Subcutaneous adipose tissue (tissue), 4 donors: ENCODE results near the gene TTC23. TPM values are rescaled to one million over a fixed set of nuclear protein-coding genes. Genes with fewer than 3 reads are reported as not detected.

ENCODE experiments used
- CTCF ChIP-seq: fragments of 450-650 bp; IDR thresholded peaks from one replicate; pipeline ENCODE4 v1.5.1; 2016; ENCODE audit warnings: low read depth, mild to moderate bottlenecking, control low read depth, antibody characterized with exemption, moderate library complexity
- total RNA-seq, 4 donors: library from RNA; depleted of rRNA; stranded (reverse); fragments of >200 nt; gene quantifications; one replicate each; pipeline ENCODE4 v1.1.0, GENCODE V29; 2016

The TTC23 gene
- total RNA-seq, 4 donors from 2014 or later, result 19.6 to 24.0 (median 23.2) TPM

GRCh38 chr15:99098991-99099390 lies 150.4 kb downstream of the TTC23 start:
- TF ChIP-seq CTCF, result no peak

- no peak for TF ChIP-seq CTCF
Observed at GRCh38 chr15:99098426-99098825, 151.0 kb downstream of the TTC23 start.

DNA sequence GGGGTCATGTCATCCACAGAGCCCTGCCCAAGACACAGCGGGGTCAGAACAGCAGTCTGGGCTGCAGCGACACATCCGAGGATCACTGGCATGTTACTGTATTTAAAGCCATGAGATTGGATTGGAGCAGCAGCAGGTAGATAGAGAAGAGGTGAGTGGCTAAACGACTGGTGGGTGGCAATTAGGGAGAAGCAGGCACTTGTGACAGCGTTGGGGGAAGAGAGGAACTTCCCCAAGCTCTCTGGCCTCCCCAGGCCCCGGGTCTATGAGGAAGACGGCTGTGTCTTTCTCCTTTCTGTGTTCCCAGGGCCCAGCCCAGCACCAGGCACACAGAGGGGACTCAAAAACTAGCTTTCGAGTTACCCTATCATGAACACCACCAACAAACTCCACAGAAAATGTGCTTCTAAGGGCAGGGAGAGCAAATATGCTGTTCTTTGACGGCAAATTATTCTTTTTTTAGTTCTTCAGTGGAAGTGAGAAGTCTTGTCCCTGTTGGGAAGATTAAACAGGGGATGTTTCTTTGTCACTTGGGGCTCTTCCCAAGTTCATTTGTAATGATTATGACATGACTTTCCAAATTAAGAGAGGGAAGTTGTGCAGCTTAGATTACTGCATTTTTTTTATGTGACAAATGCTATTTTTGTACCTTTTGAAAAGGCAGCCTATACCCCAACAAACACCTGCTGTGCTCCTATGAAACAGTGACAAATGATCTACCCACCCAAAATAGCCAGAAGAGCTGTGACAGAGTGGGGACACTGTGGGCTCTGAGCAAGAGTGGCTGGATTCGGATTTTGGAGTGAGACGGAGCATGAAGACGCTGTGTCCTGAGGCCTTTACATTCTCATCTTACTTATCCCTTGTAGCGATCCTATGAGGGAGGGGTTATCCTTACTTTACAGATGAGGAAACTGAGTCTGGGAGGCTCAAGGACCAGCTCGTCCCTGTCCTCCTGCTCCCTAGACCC lies 151.7 kb downstream of the TTC23 start:
- TF ChIP-seq CTCF, result no peak

DNA sequence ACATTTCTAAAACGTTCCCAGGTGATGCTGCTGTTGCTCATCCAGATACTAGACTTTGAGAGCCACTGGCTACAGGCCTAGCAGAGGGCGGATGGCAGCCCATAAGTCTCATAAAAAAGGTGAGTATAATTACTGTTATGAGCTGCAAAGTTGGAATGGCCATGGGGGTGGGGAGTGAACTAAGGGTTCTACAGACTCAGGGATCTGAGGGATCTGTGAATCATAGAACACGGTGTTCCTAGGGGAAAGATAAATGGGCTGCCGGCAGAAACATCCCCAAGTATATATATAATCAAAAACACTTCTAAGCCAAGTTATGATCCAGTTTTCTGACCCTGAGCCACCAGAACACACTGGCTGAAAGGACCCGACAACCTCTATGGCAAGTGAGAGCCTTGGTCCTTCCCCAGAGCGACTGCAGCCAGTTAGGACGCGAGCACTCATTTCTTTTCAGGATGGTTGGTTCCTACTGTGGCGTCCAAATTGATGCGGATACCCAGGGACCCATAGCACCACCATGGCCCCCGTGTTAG lies 152.4 kb downstream of the TTC23 start:
- TF ChIP-seq CTCF, result no peak

GRCh38 chr15:99096173-99096893 lies 153.0 kb downstream of the TTC23 start:
- no peak for TF ChIP-seq CTCF

DNA sequence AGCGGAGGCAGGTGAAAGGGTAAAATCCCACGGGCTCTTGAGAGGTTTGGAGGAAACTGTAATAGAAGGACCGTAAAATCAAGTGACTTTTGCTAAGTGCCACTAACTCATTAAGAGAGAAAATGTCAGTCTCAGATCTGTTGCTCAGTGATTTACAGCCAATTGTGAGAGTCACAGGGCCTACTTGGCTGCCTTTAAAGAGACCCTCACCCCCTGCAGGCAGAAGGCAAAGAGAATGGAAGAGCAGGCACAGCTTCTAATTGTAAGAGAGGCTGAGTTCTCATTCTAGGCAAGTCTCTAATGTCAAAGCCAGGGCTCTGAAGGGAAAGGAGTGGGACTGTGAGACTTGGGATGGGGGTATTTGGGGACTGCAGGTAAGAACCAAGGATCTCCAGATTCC lies 153.8 kb downstream of the TTC23 start:
- no peak for TF ChIP-seq CTCF
